Keratinocyte (primary cell): Measurements from ENCODE around the gene ILKAP. TPM values are rescaled to one million over a fixed set of nuclear protein-coding genes. Genes with fewer than 3 reads are reported as not detected.

ENCODE experiments used
- DNase-seq: peaks from one replicate; pipeline ENCODE4 v3.0.0-alpha.2; 2011; ENCODE audit warnings: low read depth, missing footprints, low spot score
- FAIRE-seq: peaks from 2 replicates; lab custom pipeline; 2011; peaks lifted over from hg19 to GRCh38; lab: Jason Lieb, UNC
- H2AFZ ChIP-seq: 2 replicates; pipeline ENCODE4 v1.6.0; 2012; ENCODE audit warnings: low read length, control low read depth, inconsistent platforms; ENCODE audit not compliant: control insufficient read depth
- H3K27ac ChIP-seq: 2 replicates; pipeline ENCODE4 v1.5.1; 2011; ENCODE audit warnings: low read length; ENCODE audit not compliant: control insufficient read depth, insufficient read depth
- H3K27me3 ChIP-seq: 3 replicates; pipeline ENCODE4 v1.6.0; 2011; ENCODE audit warnings: low read length; ENCODE audit not compliant: control insufficient read depth, insufficient read depth; ENCODE audit errors: extremely low read depth
- H3K36me3 ChIP-seq, 2 experiments: 2 replicates in 1 of 2; 3 replicates in 1 of 2; pipeline ENCODE4 v1.5.1; 2011; ENCODE audit warnings: low read length in 2 of 2, mild to moderate bottlenecking in 1 of 2; ENCODE audit not compliant: control insufficient read depth in 2 of 2, insufficient read depth in 2 of 2; ENCODE audit errors: extremely low read depth in 1 of 2
- H3K4me1 ChIP-seq: 3 replicates; pipeline ENCODE4 v1.5.1; 2011; ENCODE audit warnings: low read length; ENCODE audit not compliant: control insufficient read depth, insufficient read depth; ENCODE audit errors: extremely low read depth
- H3K4me2 ChIP-seq: 3 replicates; pipeline ENCODE4 v1.6.0; 2011; ENCODE audit warnings: low read depth, low read length; ENCODE audit not compliant: control insufficient read depth, insufficient read depth; ENCODE audit errors: extremely low read depth
- H3K4me3 ChIP-seq, 3 experiments: fragments of 200-600 bp in 1 of 3; sonication (generic) in 1 of 3; 2 replicates in 2 of 3; 3 replicates in 1 of 3; pipeline ENCODE4 v1.5.1; 2011 to 2016; ENCODE audit warnings: low read length in 3 of 3, mild to moderate bottlenecking in 3 of 3, control low read depth in 2 of 3, inconsistent platforms in 1 of 3, low read depth in 1 of 3, mixed read lengths in 1 of 3, mixed run types in 1 of 3, moderate library complexity in 1 of 3; ENCODE audit not compliant: control insufficient read depth in 2 of 3, insufficient read depth in 2 of 3; ENCODE audit errors: extremely low read depth in 1 of 3
- H3K79me2 ChIP-seq: 2 replicates; pipeline ENCODE4 v1.6.0; 2012; ENCODE audit warnings: low read length; ENCODE audit not compliant: control insufficient read depth, insufficient read depth
- H3K9ac ChIP-seq: 3 replicates; pipeline ENCODE4 v1.6.0; 2011; ENCODE audit warnings: low read length; ENCODE audit not compliant: control insufficient read depth, insufficient read depth; ENCODE audit errors: extremely low read depth
- H3K9me1 ChIP-seq: 3 replicates; pipeline ENCODE4 v1.6.0; 2011; ENCODE audit warnings: low read length; ENCODE audit not compliant: control insufficient read depth, insufficient read depth; ENCODE audit errors: extremely low read depth
- H3K9me3 ChIP-seq: 2 replicates; pipeline ENCODE4 v1.5.1; 2012; ENCODE audit warnings: low read depth, low read length; ENCODE audit not compliant: control insufficient read depth
- H4K20me1 ChIP-seq: 3 replicates; pipeline ENCODE4 v1.6.0; 2011; ENCODE audit warnings: low read length; ENCODE audit not compliant: control insufficient read depth, insufficient read depth; ENCODE audit errors: extremely low read depth
- CTCF ChIP-seq, 3 experiments: IDR thresholded peaks in 1 of 3; conservative IDR thresholded peaks in 1 of 3; optimal IDR thresholded peaks in 1 of 3; 2 replicates in 2 of 3; 3 replicates in 1 of 3; pipeline versions ENCODE3 to v1.5.1; 2011; ENCODE audit warnings: low read length in 3 of 3, mild to moderate bottlenecking in 3 of 3, moderate library complexity in 2 of 3, control low read depth in 1 of 3, inconsistent platforms in 1 of 3; ENCODE audit not compliant: insufficient read depth in 2 of 3; ENCODE audit errors: extremely low read depth in 1 of 3
- EZH2 ChIP-seq: IDR thresholded peaks from one replicate; pipeline ENCODE4 v1.6.1; 2012; ENCODE audit warnings: inconsistent platforms, mild to moderate bottlenecking, low read length, moderate library complexity
- dilution Hi-C: fragments of 300-500 bp; cut with MboI; formaldehyde crosslinking; loops from one replicate; pipeline ENCODE4 v1.7.0; 2020; ENCODE audit warnings: low sequenced_read_pairs; ENCODE audit not compliant: extremely low pct_ligation_motif_present
- polyA plus RNA-seq, 5 experiments: library from polyadenylated mRNA; depleted of rRNA in 3 of 5; stranded (reverse) in 3 of 5; stranded (forward) in 1 of 5; unstranded in 1 of 5; fragments of >200 nt; gene quantifications; 1 replicate in 1 of 5; 2 replicates in 3 of 5; 3 replicates in 1 of 5; pipeline versions ENCODE4 v1.2.1 to v1.2.3, GENCODE V29; 2011 to 2012; ENCODE audit warnings: missing spikeins in 2 of 5, low read depth in 1 of 5, low replicate concordance in 1 of 5

ILKAP gene
- polyA plus RNA-seq, 1 donor (not counting 4 experiments of a cell fraction or from before 2014, with no cell fraction given), result 39.1 TPM

- no peak overlapping the region for H3K4me3 ChIP-seq
- no peaks in the 10 kb centered on the region for H3K9me3 ChIP-seq
- H3K79me2 ChIP-seq, result no peaks in the 10 kb centered on the region
- DNase-seq (no peak), FAIRE-seq (no peak)
- H2AFZ ChIP-seq, result no peak overlapping the region
- no peaks in the 10 kb centered on the region for H3K4me1 ChIP-seq
- H4K20me1 ChIP-seq, result no peaks in the 10 kb centered on the region
- H3K27me3 ChIP-seq, result no peaks in the 10 kb centered on the region
- dilution Hi-C loops, result no loop called here
- TF ChIP-seq CTCF (optimal IDR thresholded peaks at IDR 0.05 in 1 of 3, IDR thresholded peaks at IDR 0.05 in 1 of 3, conservative IDR thresholded peaks at IDR 0.05 in 1 of 3; ENCODE audit: extremely low read depth in 1 of 3, insufficient read depth in 2 of 3, low read length in 3 of 3), result no peak
- no peak for TF ChIP-seq EZH2
- H3K27ac ChIP-seq, result no peak overlapping the region
- H3K9ac ChIP-seq, result no peak overlapping the region
- H3K9me1 ChIP-seq, result no peaks in the 10 kb centered on the region
- no peak overlapping the region for H3K4me2 ChIP-seq
- H3K36me3 ChIP-seq, result no peaks in the 10 kb centered on the region
These were observed 48.3 kb downstream of the ILKAP start for GRCh38 chr2:238155051-238155760.

GRCh38 chr2:238154570-238154969, 48.9 kb downstream of the ILKAP start:
- Histone ChIP-seq H4K20me1 (no peaks in the 10 kb centered on the region), H3K79me2 (no peaks in the 10 kb centered on the region), H3K27me3 (no peaks in the 10 kb centered on the region), H3K9me1 (no peaks in the 10 kb centered on the region), H3K27ac (no peak overlapping the region), H3K36me3 (no peaks in the 10 kb centered on the region), H3K4me3 (no peak overlapping the region), H2AFZ (no peak overlapping the region), H3K9me3 (no peaks in the 10 kb centered on the region), H3K4me2 (no peak overlapping the region), H3K9ac (no peak overlapping the region), H3K4me1 (no peaks in the 10 kb centered on the region)
- TF ChIP-seq EZH2 (no peak), CTCF (optimal IDR thresholded peaks at IDR 0.05 in 1 of 3, IDR thresholded peaks at IDR 0.05 in 1 of 3, conservative IDR thresholded peaks at IDR 0.05 in 1 of 3; ENCODE audit: extremely low read depth in 1 of 3, insufficient read depth in 2 of 3, low read length in 3 of 3) (no peak)
- DNase-seq (no peak), FAIRE-seq (no peak)
- dilution Hi-C loops, result no loop called here
